Ishikawa (cell line): ENCODE measurements around the gene PCDH9.

Source experiments
- CEBPB ChIP-seq: IDR thresholded peaks from 2 replicates; pipeline ENCODE4 v1.6.1; 2012
- CREB1 ChIP-seq: IDR thresholded peaks from 2 replicates; pipeline ENCODE4 v1.6.1; 2012; ENCODE audit warnings: low read depth
- EGR1 ChIP-seq: IDR thresholded peaks from 2 replicates; pipeline ENCODE4 v1.6.1; 2012
- EP300 ChIP-seq: IDR thresholded peaks from 2 replicates; pipeline ENCODE4 v1.6.1; 2012; ENCODE audit warnings: borderline replicate concordance
- FOXM1 ChIP-seq: IDR thresholded peaks from 2 replicates; pipeline ENCODE4 v1.6.1; 2012; ENCODE audit warnings: low read depth, borderline replicate concordance
- NFIC ChIP-seq: IDR thresholded peaks from 2 replicates; pipeline ENCODE4 v1.6.1; 2012
- RAD21 ChIP-seq: IDR thresholded peaks from 2 replicates; pipeline ENCODE4 v1.6.1; 2012; ENCODE audit warnings: low read depth
- TAF1 ChIP-seq: IDR thresholded peaks from 2 replicates; pipeline ENCODE4 v1.6.1; 2012; ENCODE audit warnings: low read depth, mild to moderate bottlenecking
- TCF12 ChIP-seq: IDR thresholded peaks from 2 replicates; pipeline ENCODE4 v1.6.1; 2012; ENCODE audit warnings: low read depth
- TEAD4 ChIP-seq: IDR thresholded peaks from 2 replicates; pipeline ENCODE4 v1.6.1; 2012
- YY1 ChIP-seq: IDR thresholded peaks from 2 replicates; pipeline ENCODE4 v1.6.1; 2012; ENCODE audit warnings: low read depth
- ZBTB7A ChIP-seq: IDR thresholded peaks from 2 replicates; pipeline ENCODE4 v1.6.1; 2012; ENCODE audit warnings: low read depth
- TF ChIP-seq, protein P1 (sequence below): IDR thresholded peaks from 2 replicates; pipeline ENCODE4 v1.6.1; 2012; ENCODE audit warnings: low read depth, mild to moderate bottlenecking
- TF ChIP-seq, protein P2 (sequence below): IDR thresholded peaks from 2 replicates; pipeline ENCODE4 v1.6.1; 2012
- TF ChIP-seq, protein P3 (sequence below): IDR thresholded peaks from 2 replicates; pipeline ENCODE4 v1.6.1; 2012

The PCDH9 gene

DNA sequence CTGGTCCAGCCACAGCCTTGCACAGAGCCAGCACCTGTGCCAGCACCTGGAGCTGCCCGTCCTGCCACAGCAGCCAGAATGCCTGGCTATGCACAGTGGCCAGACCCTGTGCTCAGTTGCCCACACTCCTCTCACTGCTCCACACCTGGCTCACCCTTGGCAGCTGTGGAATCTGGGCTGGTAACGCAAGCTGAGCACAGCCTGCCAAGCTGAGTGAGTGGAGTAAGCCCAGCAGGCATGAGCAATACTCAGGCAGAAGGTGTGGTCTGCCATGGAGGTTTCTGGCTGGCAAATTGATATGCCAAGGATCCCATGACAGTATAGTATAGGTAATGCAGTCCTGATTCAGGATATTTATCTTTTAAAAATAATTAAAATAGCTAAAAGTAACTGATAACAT lies 122.2 kb downstream of the PCDH9 start:
- no peak for TF ChIP-seq NFIC
- TF ChIP-seq, protein P1, sequence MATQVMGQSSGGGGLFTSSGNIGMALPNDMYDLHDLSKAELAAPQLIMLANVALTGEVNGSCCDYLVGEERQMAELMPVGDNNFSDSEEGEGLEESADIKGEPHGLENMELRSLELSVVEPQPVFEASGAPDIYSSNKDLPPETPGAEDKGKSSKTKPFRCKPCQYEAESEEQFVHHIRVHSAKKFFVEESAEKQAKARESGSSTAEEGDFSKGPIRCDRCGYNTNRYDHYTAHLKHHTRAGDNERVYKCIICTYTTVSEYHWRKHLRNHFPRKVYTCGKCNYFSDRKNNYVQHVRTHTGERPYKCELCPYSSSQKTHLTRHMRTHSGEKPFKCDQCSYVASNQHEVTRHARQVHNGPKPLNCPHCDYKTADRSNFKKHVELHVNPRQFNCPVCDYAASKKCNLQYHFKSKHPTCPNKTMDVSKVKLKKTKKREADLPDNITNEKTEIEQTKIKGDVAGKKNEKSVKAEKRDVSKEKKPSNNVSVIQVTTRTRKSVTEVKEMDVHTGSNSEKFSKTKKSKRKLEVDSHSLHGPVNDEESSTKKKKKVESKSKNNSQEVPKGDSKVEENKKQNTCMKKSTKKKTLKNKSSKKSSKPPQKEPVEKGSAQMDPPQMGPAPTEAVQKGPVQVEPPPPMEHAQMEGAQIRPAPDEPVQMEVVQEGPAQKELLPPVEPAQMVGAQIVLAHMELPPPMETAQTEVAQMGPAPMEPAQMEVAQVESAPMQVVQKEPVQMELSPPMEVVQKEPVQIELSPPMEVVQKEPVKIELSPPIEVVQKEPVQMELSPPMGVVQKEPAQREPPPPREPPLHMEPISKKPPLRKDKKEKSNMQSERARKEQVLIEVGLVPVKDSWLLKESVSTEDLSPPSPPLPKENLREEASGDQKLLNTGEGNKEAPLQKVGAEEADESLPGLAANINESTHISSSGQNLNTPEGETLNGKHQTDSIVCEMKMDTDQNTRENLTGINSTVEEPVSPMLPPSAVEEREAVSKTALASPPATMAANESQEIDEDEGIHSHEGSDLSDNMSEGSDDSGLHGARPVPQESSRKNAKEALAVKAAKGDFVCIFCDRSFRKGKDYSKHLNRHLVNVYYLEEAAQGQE, result no peak
- peak; percentile 39; the same call in 1 of the 2 replicates for TF ChIP-seq TEAD4

DNA sequence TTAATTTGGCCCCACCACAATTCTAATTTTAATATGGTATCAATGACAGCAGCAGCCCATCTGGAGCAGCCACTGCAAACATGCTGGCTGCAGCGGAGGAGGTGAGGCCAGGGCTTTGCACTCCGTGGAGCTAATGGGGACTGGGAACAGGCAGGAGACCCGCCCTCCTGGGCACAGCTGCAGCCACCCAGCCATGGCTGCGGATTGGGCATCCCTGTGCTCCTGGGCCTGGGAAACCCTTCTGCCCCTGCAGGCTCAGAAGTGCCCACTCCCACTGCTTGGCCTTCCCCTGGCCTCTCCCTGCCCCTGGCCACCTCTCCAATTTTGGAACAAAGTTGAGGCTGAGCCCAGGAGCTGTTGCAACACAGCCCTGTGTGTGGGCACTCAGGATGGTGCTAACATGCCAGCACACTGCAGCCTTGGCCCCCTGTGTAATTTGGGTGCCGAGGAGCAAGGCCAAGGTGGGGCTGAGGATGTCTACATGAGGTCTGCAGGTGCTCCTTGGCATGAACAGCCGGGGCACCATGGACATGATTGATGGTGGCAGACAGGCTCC lies 123.6 kb downstream of the PCDH9 start:
- TF ChIP-seq, protein P2, sequence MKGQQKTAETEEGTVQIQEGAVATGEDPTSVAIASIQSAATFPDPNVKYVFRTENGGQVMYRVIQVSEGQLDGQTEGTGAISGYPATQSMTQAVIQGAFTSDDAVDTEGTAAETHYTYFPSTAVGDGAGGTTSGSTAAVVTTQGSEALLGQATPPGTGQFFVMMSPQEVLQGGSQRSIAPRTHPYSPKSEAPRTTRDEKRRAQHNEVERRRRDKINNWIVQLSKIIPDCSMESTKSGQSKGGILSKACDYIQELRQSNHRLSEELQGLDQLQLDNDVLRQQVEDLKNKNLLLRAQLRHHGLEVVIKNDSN, result no peak
- TF ChIP-seq EP300 (no peak), TCF12 (no peak), RAD21 (no peak), EGR1 (no peak), TEAD4 (no peak), FOXM1 (no peak), TAF1 (no peak), YY1 (no peak), CREB1 (no peak), ZBTB7A (no peak), CEBPB (no peak), NFIC (no peak)
- TF ChIP-seq, protein P1, result no peak
- TF ChIP-seq, protein P3, sequence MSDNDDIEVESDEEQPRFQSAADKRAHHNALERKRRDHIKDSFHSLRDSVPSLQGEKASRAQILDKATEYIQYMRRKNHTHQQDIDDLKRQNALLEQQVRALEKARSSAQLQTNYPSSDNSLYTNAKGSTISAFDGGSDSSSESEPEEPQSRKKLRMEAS, result no peak

DNA sequence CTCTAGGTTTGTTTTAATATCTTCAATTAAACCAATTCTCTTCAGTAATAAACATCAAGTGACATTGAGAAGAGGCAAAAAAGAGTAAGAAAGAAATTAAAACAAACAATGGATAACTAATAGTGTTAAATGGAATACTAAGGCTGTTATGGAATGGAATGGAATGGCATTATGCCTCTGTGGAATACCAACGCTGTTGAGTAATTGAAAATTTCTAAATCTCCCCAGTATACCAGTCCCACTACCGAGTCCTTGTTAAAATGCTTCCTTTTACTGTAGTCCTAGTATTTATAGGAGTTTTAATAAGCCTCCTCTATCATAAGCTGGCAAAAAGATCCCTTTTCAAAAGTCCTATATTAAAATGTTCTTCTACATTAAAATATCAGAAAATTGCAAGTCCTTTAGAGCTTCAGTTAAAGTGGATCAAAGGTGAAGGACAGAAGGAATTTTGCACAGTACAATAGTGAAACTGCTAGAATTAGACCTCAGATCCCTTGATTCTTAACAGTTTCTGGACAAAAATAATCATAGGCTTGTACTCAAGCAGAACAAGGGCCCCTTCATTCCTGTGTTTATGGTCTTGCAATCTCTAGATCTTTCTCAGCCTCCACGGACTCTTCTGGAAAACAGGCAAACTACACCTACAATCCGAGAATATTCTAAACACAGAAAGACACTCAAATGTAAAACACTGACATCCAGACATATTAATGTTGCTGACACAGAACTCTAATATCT lies 128.2 kb downstream of the PCDH9 start:
- TF ChIP-seq TEAD4 (peak; percentile 9; the same call in 1 of the 2 replicates), ZBTB7A (no peak)

DNA sequence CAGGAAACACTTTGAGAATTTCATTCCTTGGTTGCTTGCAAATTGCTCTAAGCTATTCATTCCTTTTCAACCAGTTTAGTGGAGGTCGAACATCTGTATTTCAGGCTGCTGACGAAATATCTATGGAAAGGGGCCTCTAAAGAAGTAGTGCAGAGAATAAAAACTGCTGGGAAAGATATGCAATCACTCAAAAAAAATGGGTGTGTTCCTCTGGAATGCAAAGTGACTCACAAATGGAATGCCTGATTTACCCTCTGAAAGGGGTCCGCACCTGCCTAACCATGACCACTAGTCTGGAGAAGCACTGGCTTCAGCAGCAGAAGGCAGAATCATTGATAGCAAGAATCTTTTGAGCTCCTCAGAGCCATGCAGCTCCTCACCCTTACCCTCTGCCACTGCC lies 129.4 kb downstream of the PCDH9 start:
- TF ChIP-seq, protein P3, result 0 out of 2 replicates have a peak, but pooled peaks have one; percentile 40
- TF ChIP-seq CREB1 (no peak), EP300 (peak; percentile 92), YY1 (no peak), EGR1 (no peak), CEBPB (peak; percentile 77), TEAD4 (peak; percentile 96), RAD21 (no peak), NFIC (peak; percentile 61), TCF12 (peak; percentile 91), ZBTB7A (peak; percentile 96), FOXM1 (peak; percentile 88), TAF1 (0 out of 2 replicates have a peak, but pooled peaks have one; percentile 34)
- TF ChIP-seq, protein P2, result no peak
- TF ChIP-seq, protein P1, result no peak

DNA sequence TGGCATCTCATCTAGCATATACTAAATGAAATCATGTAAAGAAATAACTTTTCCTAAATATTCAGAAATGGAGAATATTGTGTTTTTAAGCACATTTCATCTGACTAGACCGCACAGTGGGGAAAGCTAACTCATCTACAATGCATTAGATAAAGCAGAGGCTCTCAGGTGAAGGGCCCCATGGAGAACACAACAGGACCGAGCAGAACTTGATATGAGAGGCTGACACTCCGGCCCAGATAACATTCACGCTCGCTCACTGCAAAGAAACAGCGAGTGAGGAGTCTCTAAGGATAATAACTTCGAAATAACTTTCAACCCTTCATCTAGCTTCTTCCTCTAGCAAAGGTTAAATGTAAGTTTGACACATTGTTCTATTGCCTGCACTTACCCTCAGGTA lies 130.6 kb downstream of the PCDH9 start:
- no peak for TF ChIP-seq FOXM1
- TF ChIP-seq, protein P2, result no peak
- no peak for TF ChIP-seq EP300
- no peak for TF ChIP-seq CREB1
- no peak for TF ChIP-seq TEAD4
- no peak for TF ChIP-seq TCF12
- no peak for TF ChIP-seq TAF1
- no peak for TF ChIP-seq CEBPB
- no peak for TF ChIP-seq NFIC
- TF ChIP-seq ZBTB7A, result no peak
- no peak for TF ChIP-seq RAD21
- TF ChIP-seq, protein P1, result no peak
- TF ChIP-seq, protein P3, result no peak
- no peak for TF ChIP-seq YY1
- TF ChIP-seq EGR1, result no peak
